ENCODE measurements around the gene BTBD9.

BTBD9 gene

DNA sequence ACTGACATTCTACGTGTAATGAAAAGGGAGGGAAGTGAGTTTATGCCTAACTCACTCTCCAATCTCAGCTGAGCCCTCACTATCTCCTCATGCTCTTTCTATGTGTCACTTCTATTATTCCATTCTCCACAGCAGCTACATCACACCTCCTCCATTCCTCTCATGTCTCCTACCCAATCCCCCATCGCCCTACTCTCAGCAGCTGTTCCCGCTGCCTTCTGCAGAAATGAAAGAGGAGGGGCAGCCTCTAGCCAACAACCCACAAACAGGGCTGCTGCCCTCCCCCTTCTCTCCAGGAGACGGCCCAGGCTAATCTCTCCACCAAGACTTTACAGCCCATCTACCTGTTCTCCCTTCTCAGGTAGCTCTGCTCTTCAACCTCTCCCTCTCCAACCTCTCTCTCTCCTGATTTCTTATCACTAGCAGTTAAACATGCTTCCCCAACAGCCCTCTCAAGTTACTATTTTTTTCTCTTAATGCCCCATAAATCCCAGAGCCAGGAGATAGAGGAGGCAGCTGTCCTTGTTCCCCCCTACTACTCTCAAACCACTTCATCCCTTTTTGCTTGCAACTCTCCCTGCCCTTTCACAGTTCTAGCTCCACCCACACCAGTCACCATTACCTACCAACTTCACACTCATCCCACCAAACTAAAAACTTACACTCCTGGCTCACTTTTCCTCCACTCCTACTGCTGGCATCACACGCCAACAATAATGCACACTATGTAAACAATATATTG, 136.5 kb downstream of the BTBD9 start:
- no peak overlapping the region for H3K4me3 Mint-ChIP-seq
- H3K36me3 Mint-ChIP-seq, result no peaks in the 10 kb centered on the region
- no peaks in the 10 kb centered on the region for H3K9me3 Mint-ChIP-seq (ENCODE audit: low read depth)
- no peak overlapping the region for H3K27ac Mint-ChIP-seq
- H3K27me3 Mint-ChIP-seq, result no peaks in the 10 kb centered on the region
- H3K4me1 Mint-ChIP-seq (ENCODE audit: low read depth), result no peaks in the 10 kb centered on the region

- Mint-ChIP-seq H3K27ac (no peak overlapping the region), H3K4me1 (ENCODE audit: low read depth) (no peaks in the 10 kb centered on the region), H3K27me3 (no peaks in the 10 kb centered on the region), H3K9me3 (ENCODE audit: low read depth) (no peaks in the 10 kb centered on the region), H3K4me3 (no peak overlapping the region), H3K36me3 (no peaks in the 10 kb centered on the region)
Measured at GRCh38 chr6:38502423-38502822, 137.3 kb downstream of the BTBD9 start.

DNA sequence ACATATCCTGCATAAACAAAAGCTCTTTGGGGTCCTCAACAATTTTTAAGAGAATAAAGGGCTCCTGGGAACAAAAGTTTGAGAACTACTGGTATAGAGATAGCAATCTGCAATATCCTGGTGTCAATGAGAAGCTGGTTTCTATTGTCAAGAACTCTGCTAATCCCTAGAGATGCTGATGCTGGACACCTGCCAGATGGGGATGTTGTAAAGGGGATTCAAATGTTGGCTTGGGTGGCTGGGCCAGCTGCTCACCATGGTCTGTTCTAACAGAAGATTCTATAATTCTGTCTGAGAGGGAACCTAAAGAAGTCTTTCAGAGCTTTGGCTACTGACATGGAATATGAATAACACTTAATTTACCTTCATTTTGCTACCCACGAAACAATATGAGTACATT, 137.8 kb downstream of the BTBD9 start:
- H3K9me3 Mint-ChIP-seq (ENCODE audit: low read depth), result no peaks in the 10 kb centered on the region
- H3K4me3 Mint-ChIP-seq, result no peak overlapping the region
- no peaks in the 10 kb centered on the region for H3K27me3 Mint-ChIP-seq
- no peak overlapping the region for H3K27ac Mint-ChIP-seq
- H3K36me3 Mint-ChIP-seq, result no peaks in the 10 kb centered on the region
- H3K4me1 Mint-ChIP-seq (ENCODE audit: low read depth), result no peaks in the 10 kb centered on the region

DNA sequence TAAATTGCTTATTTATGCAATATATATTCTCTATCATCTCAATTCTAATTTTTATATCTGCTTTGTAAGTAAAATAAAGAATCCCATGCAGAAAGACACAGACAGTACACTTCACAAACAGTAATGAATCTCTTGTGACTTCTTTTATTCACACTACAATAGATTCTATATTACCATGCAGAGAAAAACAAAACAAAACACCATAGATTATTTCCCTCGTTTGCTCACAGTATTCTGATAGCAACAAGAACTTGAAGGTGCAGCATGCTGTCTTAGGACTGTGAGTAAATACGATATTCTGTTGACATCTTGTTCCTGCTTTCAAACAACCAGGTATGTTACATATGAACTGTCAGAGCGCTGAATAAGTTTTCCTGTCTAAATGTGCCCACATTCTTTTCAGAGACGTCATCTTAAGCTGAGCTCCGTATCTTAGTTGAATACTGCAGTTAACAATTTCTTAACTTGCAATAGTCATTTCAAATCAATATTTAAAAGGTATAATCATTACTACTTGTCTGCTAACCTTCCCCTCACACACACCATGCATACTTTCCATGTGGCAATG, 140.1 kb downstream of the BTBD9 start:
- Mint-ChIP-seq H3K27me3 (no peaks in the 10 kb centered on the region), H3K36me3 (no peaks in the 10 kb centered on the region), H3K9me3 (ENCODE audit: low read depth) (no peaks in the 10 kb centered on the region), H3K4me3 (no peak overlapping the region), H3K27ac (no peak overlapping the region), H3K4me1 (ENCODE audit: low read depth) (no peaks in the 10 kb centered on the region)

DNA sequence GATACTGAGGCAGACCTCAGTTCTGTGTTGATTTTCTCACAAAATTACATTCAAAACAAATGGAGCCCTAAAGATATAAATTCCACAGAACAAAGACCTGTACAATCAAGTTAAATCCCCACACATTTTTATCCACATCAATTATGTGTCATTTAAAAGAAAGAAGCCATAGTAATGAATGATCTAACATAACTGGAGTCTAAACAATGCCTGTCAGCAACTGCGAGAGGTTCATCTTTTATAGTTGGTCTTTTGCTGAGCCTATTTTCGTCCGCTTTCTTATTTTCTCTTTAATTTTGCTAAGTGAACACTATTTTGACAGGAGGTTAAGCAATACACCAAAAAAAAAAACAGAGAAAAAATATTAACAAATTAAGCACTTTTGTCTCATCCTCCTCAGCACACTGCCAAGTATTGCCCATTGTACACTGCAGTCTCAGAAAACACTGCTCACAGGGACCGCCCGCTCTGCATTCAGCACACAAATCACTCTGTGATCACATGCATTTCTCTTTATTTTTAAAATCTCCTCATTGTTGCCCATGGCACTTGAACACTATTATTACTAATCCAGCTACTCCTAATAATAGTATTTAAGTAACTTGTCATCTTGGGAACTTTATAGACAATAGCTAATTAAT, 140.8 kb downstream of the BTBD9 start:
- no peak overlapping the region for H3K27ac Mint-ChIP-seq
- peaks cover 3% of the 10 kb centered on the region for H3K4me1 Mint-ChIP-seq (ENCODE audit: low read depth)
- no peaks in the 10 kb centered on the region for H3K9me3 Mint-ChIP-seq (ENCODE audit: low read depth)
- no peaks in the 10 kb centered on the region for H3K36me3 Mint-ChIP-seq
- no peaks in the 10 kb centered on the region for H3K27me3 Mint-ChIP-seq
- no peak overlapping the region for H3K4me3 Mint-ChIP-seq

DNA sequence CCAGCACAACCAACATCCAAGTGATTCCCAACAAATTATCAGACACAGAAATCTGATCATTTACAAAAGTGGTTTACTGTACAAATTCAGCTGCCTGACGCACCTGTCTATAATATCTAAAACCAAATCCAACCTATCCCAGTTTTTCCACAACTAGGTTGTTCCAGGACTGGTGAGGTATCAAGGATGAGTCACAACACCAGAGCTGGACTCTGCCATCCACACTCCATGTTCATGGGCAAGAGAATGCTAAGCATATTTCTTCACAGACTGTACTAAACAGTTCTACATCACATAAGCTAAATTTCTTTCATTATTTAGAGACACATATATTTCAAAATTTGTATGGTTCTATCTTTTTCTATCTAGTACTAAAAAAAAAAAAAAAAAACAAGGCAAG, 141.6 kb downstream of the BTBD9 start:
- Mint-ChIP-seq H3K27me3 (no peaks in the 10 kb centered on the region), H3K4me1 (ENCODE audit: low read depth) (peaks cover 3% of the 10 kb centered on the region), H3K4me3 (no peak overlapping the region), H3K36me3 (no peaks in the 10 kb centered on the region), H3K27ac (no peak overlapping the region), H3K9me3 (ENCODE audit: low read depth) (no peaks in the 10 kb centered on the region)

DNA sequence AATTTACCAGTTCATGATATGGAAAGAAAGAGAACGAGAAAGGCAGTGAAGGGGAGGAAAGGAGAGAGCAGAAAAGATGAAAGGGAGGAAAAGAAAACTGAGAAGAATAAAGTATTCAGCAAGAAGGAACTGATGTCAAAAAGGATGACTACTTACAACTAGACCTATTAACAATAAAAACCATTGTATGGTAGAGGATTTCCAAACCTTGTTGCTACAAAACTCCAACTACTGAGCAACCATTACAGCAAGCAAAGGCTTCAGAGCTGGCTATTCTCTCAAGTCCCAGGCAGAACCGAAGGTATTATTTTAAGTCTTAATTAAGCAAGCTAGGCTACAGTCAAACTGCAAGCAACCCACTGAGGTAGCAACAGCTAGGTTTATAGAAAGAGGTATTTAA, 142.2 kb downstream of the BTBD9 start:
- no peaks in the 10 kb centered on the region for H3K9me3 Mint-ChIP-seq (ENCODE audit: low read depth)
- no peaks in the 10 kb centered on the region for H3K36me3 Mint-ChIP-seq
- H3K27ac Mint-ChIP-seq, result no peak overlapping the region
- no peaks in the 10 kb centered on the region for H3K27me3 Mint-ChIP-seq
- H3K4me1 Mint-ChIP-seq (ENCODE audit: low read depth), result peaks cover 3% of the 10 kb centered on the region
- no peak overlapping the region for H3K4me3 Mint-ChIP-seq

DNA sequence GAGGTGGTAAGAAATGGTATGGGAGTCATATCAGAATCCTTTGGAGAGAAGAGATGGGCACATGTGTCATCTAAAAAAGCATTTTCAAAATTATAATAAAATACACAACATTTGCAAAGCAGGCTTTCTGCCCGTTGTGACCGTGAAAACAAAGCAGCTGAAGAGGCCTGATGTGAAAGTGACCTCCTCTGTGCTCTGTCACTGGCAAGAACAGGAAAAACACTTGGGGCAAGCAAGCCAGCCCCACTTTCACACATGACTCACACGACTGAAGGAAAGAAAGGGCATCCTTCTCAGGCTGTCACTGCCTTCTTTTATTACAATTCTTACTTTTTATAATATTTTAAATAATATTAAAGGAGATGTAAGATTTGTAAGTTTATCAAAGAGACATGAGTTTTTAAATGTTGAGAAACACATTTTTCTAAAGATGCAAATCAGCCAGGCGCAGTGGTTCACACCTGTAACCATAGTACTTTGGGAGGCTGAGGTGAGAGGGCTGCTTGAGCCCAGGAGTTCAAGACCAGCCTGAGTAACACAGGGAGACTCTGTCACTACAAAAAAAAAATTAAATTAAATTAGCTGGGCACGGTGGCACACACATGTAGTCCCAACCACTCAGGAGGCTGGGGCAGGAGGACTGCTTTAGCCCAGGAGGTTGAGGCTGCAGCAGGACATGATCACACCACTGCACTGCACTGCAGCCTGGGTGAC, 143.7 kb downstream of the BTBD9 start:
- Mint-ChIP-seq H3K4me1 (ENCODE audit: low read depth) (peaks cover 3% of the 10 kb centered on the region), H3K27ac (no peak overlapping the region)

GRCh38 chr6:38495518-38495917, 144.2 kb downstream of the BTBD9 start:
- no peaks in the 10 kb centered on the region for H3K27me3 Mint-ChIP-seq
- no peaks in the 10 kb centered on the region for H3K9me3 Mint-ChIP-seq (ENCODE audit: low read depth)
- no peak overlapping the region for H3K27ac Mint-ChIP-seq
- H3K36me3 Mint-ChIP-seq, result no peaks in the 10 kb centered on the region
- H3K4me3 Mint-ChIP-seq, result no peak overlapping the region
- peaks cover 3% of the 10 kb centered on the region for H3K4me1 Mint-ChIP-seq (ENCODE audit: low read depth)

More for the DNA sequence above, 143.7 kb downstream of the BTBD9 start:
- H3K27me3 Mint-ChIP-seq, result no peaks in the 10 kb centered on the region
- H3K36me3 Mint-ChIP-seq, result no peaks in the 10 kb centered on the region
- H3K4me3 Mint-ChIP-seq, result no peak overlapping the region
- H3K9me3 Mint-ChIP-seq (ENCODE audit: low read depth), result no peaks in the 10 kb centered on the region

DNA sequence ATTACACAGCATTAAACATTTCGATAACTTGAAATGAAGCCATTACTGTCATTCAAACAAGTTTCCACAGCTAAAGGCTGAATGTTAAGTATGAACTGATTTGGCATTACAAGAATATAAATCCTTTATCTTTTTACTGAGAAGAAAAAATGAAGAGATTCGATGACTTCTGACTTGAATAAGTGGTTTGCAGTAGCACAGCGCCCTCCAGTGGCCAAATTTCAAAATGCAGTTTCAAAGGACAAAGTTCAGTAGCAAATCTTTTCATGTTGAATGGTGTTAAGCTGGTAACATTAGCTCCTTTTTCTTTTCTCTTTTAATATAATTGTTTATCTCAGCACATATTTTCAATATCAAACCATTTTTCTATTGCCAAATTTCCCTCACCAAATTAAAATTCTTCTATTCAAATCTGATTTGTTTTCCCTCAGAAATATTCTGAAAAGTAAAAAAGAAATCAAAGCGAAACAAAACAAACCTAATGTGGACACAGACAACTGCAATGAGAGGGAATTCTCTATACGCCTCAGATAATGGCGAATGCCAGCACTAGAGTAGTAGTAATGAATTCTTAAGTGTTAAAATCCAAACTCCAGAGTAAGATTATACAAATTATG, 145.7 kb downstream of the BTBD9 start:
- Mint-ChIP-seq H3K27me3 (no peaks in the 10 kb centered on the region), H3K4me3 (no peak overlapping the region), H3K27ac (no peak overlapping the region), H3K36me3 (peaks cover 4% of the 10 kb centered on the region), H3K9me3 (ENCODE audit: low read depth) (no peaks in the 10 kb centered on the region), H3K4me1 (ENCODE audit: low read depth) (peaks cover 3% of the 10 kb centered on the region)

GRCh38 chr6:38492031-38492430, 147.7 kb downstream of the BTBD9 start:
- H3K27ac Mint-ChIP-seq, result no peak overlapping the region
- H3K4me1 Mint-ChIP-seq (ENCODE audit: low read depth), result peaks cover 3% of the 10 kb centered on the region
- H3K4me3 Mint-ChIP-seq, result no peak overlapping the region
- H3K27me3 Mint-ChIP-seq, result no peaks in the 10 kb centered on the region
- H3K36me3 Mint-ChIP-seq, result peaks cover 4% of the 10 kb centered on the region
- no peaks in the 10 kb centered on the region for H3K9me3 Mint-ChIP-seq (ENCODE audit: low read depth)

- Mint-ChIP-seq H3K4me1 (ENCODE audit: low read depth) (peaks cover 3% of the 10 kb centered on the region), H3K27me3 (no peaks in the 10 kb centered on the region), H3K27ac (no peak overlapping the region), H3K36me3 (peaks cover 7% of the 10 kb centered on the region), H3K4me3 (no peak overlapping the region), H3K9me3 (ENCODE audit: low read depth) (no peaks in the 10 kb centered on the region)
Measured at GRCh38 chr6:38489951-38490350, 149.8 kb downstream of the BTBD9 start.

- no peaks in the 10 kb centered on the region for H3K9me3 Mint-ChIP-seq (ENCODE audit: low read depth)
- no peak overlapping the region for H3K4me3 Mint-ChIP-seq
- no peaks in the 10 kb centered on the region for H3K4me1 Mint-ChIP-seq (ENCODE audit: low read depth)
- H3K27me3 Mint-ChIP-seq, result no peaks in the 10 kb centered on the region
- no peak overlapping the region for H3K27ac Mint-ChIP-seq
- H3K36me3 Mint-ChIP-seq, result peaks cover 7% of the 10 kb centered on the region
Measured at GRCh38 chr6:38487423-38487822, 152.3 kb downstream of the BTBD9 start.

DNA sequence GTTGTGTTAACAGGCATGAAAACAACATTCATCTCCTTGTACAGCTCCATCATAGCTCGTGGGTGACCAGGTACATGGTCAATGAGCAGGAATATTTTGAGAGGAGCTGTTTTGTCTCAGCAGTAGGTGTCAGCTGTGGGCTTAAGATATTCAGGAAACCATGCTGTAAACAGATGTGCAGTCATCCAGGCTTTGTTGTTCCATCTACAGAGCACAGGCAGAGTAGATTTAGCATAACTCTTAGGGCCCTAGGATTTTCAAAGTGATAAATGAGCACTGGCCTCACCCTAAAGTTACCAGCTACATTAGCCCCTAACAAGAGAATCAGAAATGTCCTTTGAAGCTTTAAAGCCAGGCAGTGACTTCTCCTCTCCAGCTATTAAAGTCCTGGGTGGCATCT, 154.2 kb downstream of the BTBD9 start:
- H3K27ac Mint-ChIP-seq, result no peak overlapping the region
- peaks cover 7% of the 10 kb centered on the region for H3K36me3 Mint-ChIP-seq
- H3K4me3 Mint-ChIP-seq, result no peak overlapping the region

GRCh38 chr6:38484656-38485055, 155.1 kb downstream of the BTBD9 start:
- Mint-ChIP-seq H3K27me3 (no peaks in the 10 kb centered on the region), H3K4me1 (ENCODE audit: low read depth) (no peaks in the 10 kb centered on the region), H3K9me3 (ENCODE audit: low read depth) (no peaks in the 10 kb centered on the region), H3K4me3 (no peak overlapping the region), H3K27ac (no peak overlapping the region), H3K36me3 (peaks cover 5% of the 10 kb centered on the region)

More for the DNA sequence above, 154.2 kb downstream of the BTBD9 start:
- Mint-ChIP-seq H3K4me1 (ENCODE audit: low read depth) (no peaks in the 10 kb centered on the region), H3K9me3 (ENCODE audit: low read depth) (no peaks in the 10 kb centered on the region), H3K27me3 (no peaks in the 10 kb centered on the region)

Data from activated naive CD8-positive, alpha-beta T cell (primary cell).